Stimulated activated CD4-positive, alpha-beta T cell treated with anti-CD3 and anti-CD28 coated beads, Interleukin-2, amount 100 ng/mL, for 24 hours (primary cell): ENCODE results near the gene WWOX.
A peak's percentile ranks its signal among the peaks of the same experiment; 100 is the strongest.

ENCODE experiments used
- DNase-seq, 2 donors: peaks; one replicate each; pipeline ENCODE4 v3.0.0-alpha.2; 2020

Gene WWOX

GRCh38 chr16:79136955-79137354 is 1037.5 kb downstream of the WWOX start:
- no peak for DNase-seq

- no peak for DNase-seq
Observed at GRCh38 chr16:79137426-79137939, 1038.0 kb downstream of the WWOX start.

GRCh38 chr16:79139799-79140198 is 1040.3 kb downstream of the WWOX start:
- DNase-seq: no peak

- no peak for DNase-seq
Observed at GRCh38 chr16:79143026-79143425, 1043.6 kb downstream of the WWOX start.

- DNase-seq: no peak
Observed at GRCh38 chr16:79150151-79150550, 1050.7 kb downstream of the WWOX start.

GRCh38 chr16:79150632-79151310 is 1051.3 kb downstream of the WWOX start:
- no peak for DNase-seq

- DNase-seq: no peak
Observed at GRCh38 chr16:79154086-79154485, 1054.6 kb downstream of the WWOX start.

- no peak for DNase-seq
Observed at GRCh38 chr16:79155471-79155870, 1056.0 kb downstream of the WWOX start.

GRCh38 chr16:79155904-79156303 is 1056.5 kb downstream of the WWOX start:
- no peak for DNase-seq

- no peak for DNase-seq
Observed at GRCh38 chr16:79156761-79157160, 1057.3 kb downstream of the WWOX start.

- no peak for DNase-seq
Observed at GRCh38 chr16:79158337-79158736, 1058.9 kb downstream of the WWOX start.

- no peak for DNase-seq
Observed at GRCh38 chr16:79159261-79160049, 1060.0 kb downstream of the WWOX start.

- DNase-seq: no peak
Observed at GRCh38 chr16:79162977-79163376, 1063.5 kb downstream of the WWOX start.

GRCh38 chr16:79163691-79164387 is 1064.4 kb downstream of the WWOX start:
- DNase-seq: peak in 1 of 2 donors; percentile 11

GRCh38 chr16:79164388-79164995 is 1065.0 kb downstream of the WWOX start:
- no peak for DNase-seq

- no peak for DNase-seq
Observed at GRCh38 chr16:79165079-79165478, 1065.6 kb downstream of the WWOX start.

- no peak for DNase-seq
Observed at GRCh38 chr16:79165506-79165905, 1066.1 kb downstream of the WWOX start.

- no peak for DNase-seq
Observed at GRCh38 chr16:79167893-79168292, 1068.4 kb downstream of the WWOX start.

- DNase-seq: no peak
Observed at GRCh38 chr16:79168321-79168720, 1068.9 kb downstream of the WWOX start.

GRCh38 chr16:79169239-79169638 is 1069.8 kb downstream of the WWOX start:
- no peak for DNase-seq

- DNase-seq: no peak
Observed at GRCh38 chr16:79170555-79171246, 1071.2 kb downstream of the WWOX start.

GRCh38 chr16:79171504-79171903 is 1072.0 kb downstream of the WWOX start:
- no peak for DNase-seq
